8988T (cell line): ENCODE results near the gene SPDYE18.
"Not testable (repeated sequence)": the region's sequence is repeated elsewhere in the genome, so short reads cannot be mapped to it uniquely, and the experiment has no call there.

Source experiments
- DNase-seq: peaks from one replicate; pipeline ENCODE4 v3.0.0; 2011

The SPDYE18 gene, protein sequence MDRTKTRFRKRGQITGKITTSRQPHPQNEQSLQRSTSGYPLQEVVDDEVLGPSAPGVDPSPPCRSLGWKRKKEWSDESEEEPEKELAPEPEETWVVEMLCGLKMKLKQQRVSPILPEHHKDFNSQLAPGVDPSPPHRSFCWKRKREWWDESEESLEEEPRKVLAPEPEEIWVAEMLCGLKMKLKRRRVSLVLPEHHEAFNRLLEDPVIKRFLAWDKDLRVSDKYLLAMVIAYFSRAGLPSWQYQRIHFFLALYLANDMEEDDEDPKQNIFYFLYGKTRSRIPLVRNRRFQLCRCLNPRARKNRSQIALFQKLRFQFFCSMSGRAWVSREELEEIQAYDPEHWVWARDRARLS

DNA sequence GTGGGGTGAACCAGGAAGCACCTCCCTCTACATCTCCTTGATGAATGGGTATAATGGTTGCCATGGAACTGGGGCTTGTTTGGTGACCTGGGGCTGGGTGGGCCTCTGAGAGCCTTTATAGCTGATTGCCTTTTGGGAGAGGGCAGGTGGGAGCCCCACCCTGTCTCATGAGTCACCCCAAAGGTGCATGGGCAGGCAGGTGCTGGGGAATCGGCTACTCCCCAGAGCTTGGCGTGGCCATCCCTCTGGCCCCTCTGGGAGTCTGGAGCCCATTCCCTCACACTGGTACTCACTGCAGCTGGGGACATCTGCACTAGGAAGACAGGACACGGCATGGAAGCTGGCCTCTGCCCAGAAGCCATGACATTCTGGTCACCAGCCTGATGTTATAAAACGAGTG is at the start of gene SPDYE18:
Gene SPDYE18 (minus strand): TSS at position 2 of the 400 bp plus-strand sequence. CDS start 2,046 bp downstream, outside the sequence.
- not testable (repeated sequence) for DNase-seq

DNA sequence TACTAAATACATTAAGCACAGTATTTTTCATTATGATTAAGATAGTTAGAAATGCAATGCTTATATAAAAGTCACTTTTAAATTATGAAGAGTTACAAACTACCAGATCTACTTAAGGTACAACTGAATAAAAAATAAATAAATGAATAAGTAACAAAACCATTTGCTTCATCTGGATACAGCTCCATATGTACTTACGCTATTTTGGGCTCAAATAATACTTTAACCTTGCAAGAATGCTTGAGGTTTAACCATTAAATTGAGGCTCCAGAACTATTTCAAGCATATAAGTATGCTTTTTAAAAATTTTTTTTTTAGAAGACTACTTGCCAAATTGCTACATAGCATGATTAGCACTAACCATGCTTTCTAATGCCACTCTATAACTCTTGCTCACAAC is 46.0 kb upstream of the SPDYE18 start:
- DNase-seq, result not testable (repeated sequence)

DNA sequence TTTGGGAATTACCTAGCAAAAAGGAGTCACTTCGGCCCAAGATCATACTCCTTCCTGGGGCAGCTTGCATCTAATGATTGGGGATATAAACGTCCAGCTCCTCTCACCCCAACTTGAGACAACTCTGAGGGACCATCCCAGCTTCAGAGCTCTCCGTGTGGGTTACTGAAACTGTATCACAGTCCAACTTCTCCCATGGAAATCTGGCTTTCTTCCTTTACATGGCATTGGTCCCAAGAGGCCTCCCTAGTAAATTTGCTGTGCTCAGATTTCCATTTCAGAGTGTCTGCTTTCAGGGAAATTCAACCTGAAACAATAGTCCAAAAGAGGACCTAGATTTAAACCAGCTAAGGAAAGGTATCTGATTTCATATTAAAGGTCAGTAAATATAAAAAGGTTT is 45.3 kb upstream of the SPDYE18 start:
- DNase-seq, result not testable (repeated sequence)

DNA sequence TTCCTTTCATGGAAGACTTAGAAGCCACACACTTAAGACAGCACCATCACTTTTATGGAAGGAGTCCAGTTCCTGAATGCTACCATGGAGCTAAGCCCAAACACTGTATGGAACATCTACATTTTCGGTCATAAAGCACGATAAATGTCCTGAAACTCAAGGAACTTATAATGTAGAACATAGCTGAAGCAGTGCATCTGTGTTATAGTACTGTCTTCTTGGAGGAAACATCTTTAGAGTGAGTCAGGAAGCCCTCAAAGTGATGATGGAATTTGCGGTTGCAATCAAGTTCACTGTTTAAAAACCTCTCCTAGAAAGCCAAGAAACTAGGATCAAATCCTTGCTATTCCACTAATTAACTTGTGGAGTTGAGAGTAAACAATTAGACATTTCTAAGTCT is 43.5 kb upstream of the SPDYE18 start:
- DNase-seq, result not testable (repeated sequence)

DNA sequence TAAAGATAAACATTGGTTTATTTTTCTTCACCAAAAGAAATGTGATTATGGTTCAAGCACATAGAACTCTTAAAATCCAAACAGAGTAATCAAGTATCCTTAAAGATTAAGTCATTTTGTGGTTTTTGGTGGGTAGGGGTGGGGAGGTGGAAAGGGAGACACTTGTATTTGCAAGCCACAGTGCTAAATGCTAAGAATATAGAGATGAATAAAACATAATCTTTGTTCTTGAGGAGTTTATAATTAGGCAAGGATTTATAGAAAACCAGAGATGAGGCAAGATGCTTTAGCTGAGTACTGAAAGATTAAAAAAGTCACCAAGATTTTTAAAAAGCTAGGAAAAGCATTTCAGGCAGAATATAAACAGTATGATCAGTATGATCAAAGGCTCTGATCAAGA is 40.3 kb upstream of the SPDYE18 start:
- not testable (repeated sequence) for DNase-seq

DNA sequence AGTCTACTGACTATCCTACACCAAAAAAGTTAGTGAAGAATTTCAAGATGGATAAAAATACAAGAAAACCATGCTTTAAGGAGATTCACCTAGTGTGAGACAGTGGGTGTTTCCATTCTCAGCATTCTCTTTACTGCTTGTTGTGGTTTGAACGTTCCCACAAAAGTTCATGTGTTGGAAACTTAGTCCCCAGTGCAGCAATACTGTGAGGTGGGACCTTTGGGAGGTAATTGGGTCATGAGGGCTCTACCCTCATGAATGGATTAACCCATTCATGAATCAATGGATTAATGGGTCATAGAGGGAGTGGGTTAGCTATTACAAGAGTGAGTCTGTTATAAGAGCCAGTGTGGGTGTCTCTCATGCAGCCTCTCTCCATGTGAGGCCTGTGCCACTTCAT is 38.8 kb upstream of the SPDYE18 start:
- DNase-seq, result not testable (repeated sequence)

DNA sequence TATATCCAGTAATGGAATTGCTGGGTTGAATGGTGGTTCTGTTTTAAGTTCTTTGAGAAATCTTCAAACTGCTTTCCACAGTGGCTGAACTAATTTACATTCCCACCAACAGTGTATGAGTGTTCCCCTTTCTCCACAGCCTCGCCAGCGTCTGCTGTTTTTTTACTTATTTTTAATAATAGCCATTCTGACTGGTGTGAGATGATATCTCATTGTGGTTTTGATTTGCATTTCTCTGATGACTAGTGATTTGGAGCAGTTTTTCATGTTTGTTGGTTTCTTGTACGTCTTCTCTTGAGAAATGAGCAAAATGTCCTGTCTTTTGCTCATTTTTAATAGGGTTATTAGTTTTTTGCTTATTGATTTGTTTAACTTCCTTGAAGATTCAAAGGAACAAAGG is 38.1 kb upstream of the SPDYE18 start:
- DNase-seq, result not testable (repeated sequence)

DNA sequence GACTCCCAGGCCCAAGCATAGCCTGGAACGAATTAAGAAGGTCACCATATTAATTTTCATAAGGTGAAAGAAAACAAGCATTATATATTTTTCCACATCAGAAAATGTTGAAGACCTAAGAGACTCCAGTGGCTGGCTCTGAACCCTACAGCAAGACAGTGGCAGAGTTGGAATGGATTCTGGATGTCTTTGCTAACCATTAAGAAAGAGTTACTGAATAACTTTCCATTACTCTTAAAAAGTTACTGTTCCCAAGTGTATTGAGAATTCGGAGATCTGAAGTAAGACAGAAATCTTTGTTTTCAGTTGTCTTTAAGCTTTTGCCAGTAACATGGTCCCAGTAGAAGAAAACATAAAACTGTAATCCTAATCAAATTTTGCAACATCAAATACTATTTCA is 29.9 kb upstream of the SPDYE18 start:
- not testable (repeated sequence) for DNase-seq

DNA sequence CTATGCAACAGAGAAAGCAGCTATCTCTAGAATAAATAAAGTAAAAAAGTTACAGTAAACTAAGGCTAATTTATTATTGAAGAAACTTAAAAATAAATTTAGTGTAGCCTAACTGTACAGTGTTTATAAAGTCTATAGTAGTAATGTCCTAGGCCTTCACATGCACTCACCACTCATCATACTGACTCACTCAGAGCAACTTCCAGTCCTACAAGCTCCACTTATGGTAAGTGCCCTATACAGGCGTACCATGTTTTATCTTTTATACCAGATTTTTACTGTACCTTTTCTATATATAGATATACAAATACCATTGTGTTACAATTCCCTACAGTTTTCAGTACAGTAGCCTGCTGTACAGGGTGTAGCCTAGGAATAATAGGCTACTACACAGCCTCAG is 19.8 kb upstream of the SPDYE18 start:
- DNase-seq, result not testable (repeated sequence)

DNA sequence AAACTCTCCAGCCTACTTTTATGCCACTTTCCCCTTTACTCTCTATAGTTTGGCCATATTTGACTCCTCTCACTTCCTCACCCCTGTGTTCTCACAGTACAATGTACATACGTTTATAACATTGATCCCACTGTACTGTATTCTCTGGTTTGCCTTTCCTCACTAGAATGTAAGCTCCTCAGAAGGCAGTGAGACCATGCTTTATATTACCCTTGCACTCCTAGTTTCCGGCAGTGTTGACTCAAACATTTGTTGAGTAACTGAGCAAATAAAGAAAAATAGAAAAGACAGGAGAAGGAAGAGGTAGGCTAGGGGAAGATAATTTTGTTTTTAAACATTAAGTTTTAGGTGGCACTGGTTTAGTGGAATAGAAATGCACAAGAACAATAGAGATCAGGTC is 17.9 kb upstream of the SPDYE18 start:
- DNase-seq, result not testable (repeated sequence)

DNA sequence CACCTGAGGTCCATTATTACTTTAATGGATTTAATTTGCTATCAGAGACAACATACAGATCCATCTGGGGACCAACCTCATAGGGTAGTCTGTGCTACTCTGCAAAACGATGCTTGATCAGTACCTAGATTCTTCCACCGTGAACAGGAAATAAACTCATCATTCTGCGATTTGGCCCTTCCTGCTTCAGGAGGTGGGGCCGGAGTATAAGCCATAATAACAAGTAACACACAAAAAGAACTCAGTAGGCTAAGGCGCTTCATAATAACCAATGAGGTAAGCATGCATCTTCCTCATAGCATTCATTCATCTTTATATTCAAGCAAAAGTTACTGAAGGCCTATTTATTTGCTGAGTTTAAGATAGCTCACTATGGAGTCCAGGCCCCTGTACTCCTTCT is 17.3 kb upstream of the SPDYE18 start:
- DNase-seq, result not testable (repeated sequence)

DNA sequence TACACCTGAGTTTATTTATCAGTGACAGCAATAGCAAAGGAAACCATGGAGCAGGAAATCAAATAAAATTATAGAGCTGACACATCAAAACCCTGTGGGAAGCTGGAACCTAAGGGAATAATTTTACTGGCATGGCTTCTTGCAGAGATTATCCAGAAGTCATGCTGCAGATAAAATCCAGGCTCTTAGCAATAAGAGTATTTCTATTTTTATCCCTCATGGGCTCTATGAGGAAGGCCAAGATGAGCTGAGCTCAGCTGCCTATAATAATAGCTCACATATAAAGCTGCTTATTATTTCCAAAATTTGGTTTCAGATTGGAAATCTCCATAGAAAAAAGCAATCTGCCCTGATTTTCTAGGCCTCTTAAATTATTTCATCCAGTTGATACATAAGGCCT is 16.8 kb upstream of the SPDYE18 start:
- DNase-seq, result not testable (repeated sequence)

DNA sequence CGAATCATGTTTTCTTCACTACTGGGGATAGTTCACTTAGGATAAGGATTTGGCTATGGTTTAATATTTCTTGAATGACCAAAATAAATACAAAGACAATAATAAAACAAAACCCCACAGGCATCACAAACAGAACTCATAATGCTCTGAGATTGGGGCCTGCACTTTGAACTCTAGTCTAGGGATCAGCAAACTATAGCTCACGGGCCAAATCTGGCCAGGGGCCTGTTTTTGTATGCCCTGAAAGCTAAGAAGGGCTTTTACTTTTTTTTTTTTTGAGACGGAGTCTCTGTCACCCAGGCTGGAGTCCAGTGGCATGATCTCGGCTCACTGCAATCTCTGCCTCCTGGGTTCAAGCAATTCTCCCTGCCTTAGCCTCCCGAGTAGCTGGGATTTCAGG is 14.7 kb upstream of the SPDYE18 start:
- DNase-seq, result not testable (repeated sequence)

DNA sequence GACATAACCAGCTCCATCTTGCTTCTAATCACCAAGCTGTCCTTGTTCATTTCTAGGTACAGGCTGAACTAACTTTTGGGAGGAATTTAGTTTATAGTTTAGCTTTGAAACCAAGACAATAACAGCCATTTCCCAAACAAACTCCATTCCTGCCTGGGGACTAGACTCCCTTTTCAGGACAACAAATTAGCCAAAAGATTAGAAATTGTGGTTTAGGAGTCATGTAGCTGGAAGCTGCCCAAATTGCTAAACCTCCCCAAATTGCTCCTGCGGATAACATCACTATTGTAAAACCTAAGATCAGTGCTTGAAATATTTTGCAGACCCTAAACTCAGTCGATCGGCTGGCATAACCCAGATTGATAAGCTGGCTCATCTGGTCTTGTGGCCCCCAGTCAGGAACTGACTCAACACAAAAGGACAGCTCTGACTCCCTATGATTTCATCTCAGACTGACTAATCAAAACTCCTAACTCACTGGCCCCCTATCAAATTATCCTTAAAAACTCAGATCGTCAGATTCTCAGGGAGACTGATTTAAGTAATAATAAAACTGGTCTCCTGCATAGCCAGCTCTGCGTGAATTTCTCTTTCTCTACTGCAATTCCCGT is 12.5 kb upstream of the SPDYE18 start:
- not testable (repeated sequence) for DNase-seq

DNA sequence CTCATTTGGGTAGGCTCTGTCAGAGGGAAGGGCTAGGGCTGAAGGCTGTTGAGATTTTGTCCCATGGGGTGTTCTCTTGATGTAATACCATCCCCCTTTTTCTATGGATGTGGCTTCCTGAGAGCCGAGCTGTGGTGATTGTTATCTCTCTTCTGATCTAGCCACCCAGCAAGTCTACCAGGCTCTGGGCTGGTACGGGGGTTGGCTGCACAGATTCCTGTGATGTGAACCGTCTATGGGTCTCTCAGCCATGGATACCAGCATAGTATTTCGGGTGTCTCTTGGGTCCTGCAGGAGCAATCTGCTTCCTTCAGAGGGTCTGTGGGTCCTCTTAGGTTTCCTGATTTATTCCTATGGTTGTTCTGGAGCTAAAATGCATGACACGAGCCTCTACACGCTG is 8.8 kb upstream of the SPDYE18 start:
- not testable (repeated sequence) for DNase-seq

DNA sequence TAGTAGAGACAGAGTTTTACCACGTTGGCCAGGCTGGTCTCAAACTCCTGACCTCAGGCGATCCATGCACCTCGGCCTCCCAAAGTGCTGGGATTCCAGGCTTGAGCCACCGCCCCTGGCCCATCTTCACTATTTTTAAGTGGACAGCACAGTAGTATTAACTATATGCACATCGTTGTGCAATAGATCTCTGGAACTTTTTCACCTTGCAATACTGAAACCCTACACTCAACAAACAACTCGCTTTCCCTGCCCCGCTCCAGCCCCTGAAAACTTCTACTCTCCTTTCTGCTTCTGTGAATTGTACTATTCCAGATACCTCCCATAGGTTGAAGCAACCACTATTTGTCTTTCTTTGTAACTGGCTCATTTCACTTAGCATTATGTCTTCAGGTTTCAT is 3.5 kb upstream of the SPDYE18 start:
- DNase-seq, result not testable (repeated sequence)

DNA sequence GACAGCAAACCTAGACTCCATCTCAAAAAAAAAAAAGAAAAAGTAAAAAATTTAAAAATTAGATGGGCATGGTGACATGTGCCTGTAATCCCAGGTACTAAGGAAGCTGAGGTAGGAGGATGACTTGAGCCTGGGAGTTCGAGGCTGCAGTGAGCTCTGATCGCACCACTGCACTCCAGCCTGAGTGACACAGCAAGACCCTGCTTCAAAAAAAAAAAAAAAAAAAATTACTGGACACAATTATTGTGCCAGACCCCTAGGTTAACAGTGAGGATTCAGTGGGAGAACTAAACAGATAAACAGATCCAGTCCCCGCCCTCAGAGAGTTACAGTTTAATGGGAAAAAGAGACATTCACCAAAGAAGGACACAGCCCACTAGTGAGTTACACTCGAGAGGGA is 1.4 kb upstream of the SPDYE18 start:
- not testable (repeated sequence) for DNase-seq

DNA sequence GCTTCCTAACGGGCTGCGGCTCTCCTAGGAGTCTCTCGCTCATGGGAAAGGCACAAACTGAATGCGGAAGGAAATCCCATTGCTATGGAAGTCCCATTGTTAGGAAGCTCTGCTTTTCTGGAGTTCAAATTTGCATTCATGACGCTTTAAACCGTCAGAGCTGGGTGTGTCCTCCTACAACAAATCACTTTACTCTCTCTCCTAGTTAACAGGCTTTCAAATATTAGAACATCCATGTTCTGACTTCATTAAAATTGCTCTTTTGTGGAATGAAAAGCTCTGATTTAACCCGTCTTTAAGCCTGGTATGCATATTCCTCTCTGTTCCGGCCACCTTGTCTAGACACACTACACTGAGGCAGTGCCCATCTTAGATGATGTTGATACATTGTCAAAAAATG is 30.1 kb downstream of the SPDYE18 start, which contains the start of gene SPDYE17:
Gene SPDYE17 (minus strand): TSS at position 101 of the 400 bp plus-strand sequence. CDS start 1,791 bp downstream, outside the sequence.
- not testable (repeated sequence) for DNase-seq

DNA sequence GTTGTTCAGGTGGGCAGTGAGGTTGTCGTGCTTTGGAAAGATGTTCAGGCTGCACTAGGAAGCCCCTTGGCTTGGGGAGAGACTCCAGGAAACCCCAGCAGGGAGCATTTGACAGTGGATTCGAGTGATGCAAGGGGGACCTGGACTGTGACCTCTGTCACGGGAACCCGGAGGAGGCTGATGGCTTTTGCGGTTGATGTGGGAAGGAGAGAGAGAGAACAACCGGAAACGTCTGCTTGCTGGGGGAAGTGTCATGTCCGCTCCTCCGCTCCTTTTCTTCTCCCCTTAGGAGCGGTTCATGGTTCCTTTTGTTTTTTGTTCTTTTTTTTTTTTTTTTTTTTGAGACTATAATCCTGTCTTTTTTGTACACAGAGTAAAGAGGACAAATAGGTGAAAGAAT is 36.0 kb downstream of the SPDYE18 start:
- not testable (repeated sequence) for DNase-seq

DNA sequence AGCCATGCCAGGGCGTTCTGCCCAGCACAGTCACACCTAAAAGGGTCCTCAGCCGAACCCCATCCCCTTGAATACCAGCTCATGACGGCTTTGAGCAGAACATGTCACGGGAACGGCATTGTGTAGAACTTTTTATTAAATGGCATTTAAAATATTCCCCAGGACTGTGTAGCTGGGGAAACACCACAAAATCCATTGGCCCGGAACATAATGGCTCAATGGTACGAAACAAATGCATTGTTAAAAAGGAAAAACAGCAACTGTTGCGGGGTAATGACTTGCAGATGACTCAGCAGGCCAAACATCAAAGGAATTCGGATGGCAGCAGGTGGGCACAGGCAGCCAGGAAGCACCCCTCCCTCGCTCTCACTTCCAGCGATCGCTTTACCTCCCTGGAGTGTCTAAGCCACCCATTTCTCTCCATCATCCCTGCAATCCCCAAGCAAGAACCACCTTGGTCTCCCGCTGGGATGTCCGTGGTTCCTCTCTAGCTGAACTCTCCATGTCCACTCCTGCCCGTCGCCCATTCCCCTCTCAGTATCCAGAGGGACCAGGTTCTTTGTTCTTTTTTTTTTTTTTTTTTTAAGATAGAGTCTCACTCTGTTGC is 52.2 kb downstream of the SPDYE18 start:
- not testable (repeated sequence) for DNase-seq

DNA sequence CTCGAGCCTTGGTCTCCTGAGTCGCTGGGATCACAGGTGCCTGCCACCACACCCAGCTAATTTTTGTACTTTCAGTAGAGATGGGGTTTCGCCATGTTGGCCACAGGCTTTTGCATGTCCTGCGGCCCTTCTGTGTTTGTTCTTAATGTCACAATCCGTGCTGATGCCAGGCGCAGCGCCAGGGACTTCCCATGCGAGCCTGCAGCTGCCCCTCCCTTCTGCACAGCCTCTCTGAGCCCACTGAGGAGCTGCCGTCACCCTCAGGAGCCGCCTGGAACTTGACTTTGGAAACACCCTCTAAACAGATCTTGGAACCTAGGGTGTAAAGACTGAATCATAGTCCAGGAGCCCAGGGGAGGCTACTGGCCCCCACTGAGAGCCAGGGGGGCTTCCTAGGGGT is 54.4 kb downstream of the SPDYE18 start:
- DNase-seq, result not testable (repeated sequence)

DNA sequence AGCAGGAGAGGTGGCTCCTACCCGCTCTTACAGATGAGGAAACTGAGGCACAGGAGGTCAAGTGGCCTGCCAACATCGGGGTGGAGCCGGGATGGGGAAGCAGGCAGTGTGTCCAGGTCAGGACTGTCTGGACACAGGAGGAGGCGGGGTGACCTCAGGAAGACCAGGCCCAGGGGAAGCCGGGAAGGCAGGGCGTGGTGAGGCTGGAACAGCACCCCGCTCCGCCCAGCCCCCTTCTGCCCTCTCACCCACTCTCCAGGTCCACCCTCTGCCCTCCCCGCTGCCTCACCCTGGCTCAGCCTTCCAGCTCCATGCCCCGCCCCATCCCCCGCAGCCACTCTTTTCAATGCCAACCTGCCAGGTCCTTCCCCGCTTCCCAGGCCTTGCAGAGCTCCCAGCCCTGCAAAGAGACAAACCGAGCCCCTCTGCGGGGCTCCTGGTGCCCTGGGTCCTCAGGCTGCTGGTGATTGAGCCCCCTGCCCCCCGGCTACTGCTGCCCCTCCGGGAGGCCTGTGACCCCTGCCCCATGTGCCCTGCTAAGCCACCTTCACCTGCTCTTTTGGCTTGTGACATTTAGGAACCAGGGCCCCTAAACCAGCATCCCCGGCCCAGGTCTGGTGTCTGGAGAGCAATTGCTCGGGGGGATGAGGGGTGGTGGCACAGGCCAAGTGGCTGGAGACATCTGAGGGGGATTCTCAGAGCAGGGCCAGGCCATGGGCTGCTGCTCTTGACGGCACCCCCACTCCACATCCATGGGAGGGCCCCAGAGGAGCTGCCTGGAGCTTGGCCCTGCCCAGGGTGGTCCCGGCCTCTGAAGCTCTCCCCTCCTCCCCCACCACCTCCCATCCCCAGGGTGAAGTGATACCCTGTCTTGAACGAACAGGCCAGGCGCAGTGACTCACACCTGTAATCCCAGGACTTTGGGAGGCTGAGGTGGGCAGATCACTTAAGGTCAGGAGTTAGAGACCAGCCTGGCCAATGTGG is 55.9 kb downstream of the SPDYE18 start:
- not testable (repeated sequence) for DNase-seq
